SK-N-SH (cell line): ENCODE measurements around the gene PEAK1.

Source experiments
- EZH2phosphoT487 ChIP-seq: fragments of 200-600 bp; sonication (generic); IDR thresholded peaks from 2 replicates; pipeline ENCODE4 v1.6.1; 2017; ENCODE audit warnings: low read depth, mixed run types, mild to moderate bottlenecking, antibody characterized with exemption, moderate library complexity, borderline replicate concordance
- FOXM1 ChIP-seq: IDR thresholded peaks from 2 replicates; pipeline ENCODE4 v1.4.0; 2012; ENCODE audit warnings: low read depth, mild to moderate bottlenecking
- YY1 ChIP-seq: IDR thresholded peaks from 2 replicates; pipeline ENCODE4 v1.4.0; 2012; ENCODE audit warnings: low read depth, mild to moderate bottlenecking
- TF ChIP-seq, protein P1 (sequence below): IDR thresholded peaks from 2 replicates; pipeline ENCODE4 v1.4.0; 2012; ENCODE audit warnings: low read depth
- TF ChIP-seq, protein P2 (sequence below): IDR thresholded peaks from 2 replicates; pipeline ENCODE4 v1.6.1; 2012; ENCODE audit warnings: mild to moderate bottlenecking, low read depth, low read length, moderate library complexity
- TF ChIP-seq, protein P3 (sequence below): fragments of 200-600 bp; sonication (generic); IDR thresholded peaks from 2 replicates; pipeline ENCODE4 v1.6.1; 2017; ENCODE audit warnings: antibody characterized with exemption, mild to moderate bottlenecking, moderate library complexity

DNA sequence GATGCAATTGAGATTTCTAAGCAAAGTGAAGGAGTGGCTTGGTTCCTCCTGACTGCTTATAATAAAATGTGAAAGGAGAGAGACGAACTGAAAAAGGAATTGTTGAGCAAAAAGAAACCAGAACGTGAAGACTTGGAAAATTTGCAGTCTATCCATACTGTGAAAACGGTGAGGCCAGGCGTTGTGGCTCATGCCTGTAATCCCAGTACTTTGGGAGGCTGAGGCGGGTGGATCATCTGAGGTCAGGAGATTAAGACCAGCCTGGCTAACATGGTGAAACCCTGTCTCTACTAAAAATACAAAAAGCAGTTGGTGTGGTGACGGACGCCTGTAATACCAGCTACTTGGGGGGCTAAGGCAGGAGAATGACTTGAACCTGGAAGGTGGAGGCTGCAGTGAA lies 292.3 kb downstream of the PEAK1 start:
- TF ChIP-seq, protein P1, sequence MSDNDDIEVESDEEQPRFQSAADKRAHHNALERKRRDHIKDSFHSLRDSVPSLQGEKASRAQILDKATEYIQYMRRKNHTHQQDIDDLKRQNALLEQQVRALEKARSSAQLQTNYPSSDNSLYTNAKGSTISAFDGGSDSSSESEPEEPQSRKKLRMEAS: no peak
- TF ChIP-seq, protein P2, sequence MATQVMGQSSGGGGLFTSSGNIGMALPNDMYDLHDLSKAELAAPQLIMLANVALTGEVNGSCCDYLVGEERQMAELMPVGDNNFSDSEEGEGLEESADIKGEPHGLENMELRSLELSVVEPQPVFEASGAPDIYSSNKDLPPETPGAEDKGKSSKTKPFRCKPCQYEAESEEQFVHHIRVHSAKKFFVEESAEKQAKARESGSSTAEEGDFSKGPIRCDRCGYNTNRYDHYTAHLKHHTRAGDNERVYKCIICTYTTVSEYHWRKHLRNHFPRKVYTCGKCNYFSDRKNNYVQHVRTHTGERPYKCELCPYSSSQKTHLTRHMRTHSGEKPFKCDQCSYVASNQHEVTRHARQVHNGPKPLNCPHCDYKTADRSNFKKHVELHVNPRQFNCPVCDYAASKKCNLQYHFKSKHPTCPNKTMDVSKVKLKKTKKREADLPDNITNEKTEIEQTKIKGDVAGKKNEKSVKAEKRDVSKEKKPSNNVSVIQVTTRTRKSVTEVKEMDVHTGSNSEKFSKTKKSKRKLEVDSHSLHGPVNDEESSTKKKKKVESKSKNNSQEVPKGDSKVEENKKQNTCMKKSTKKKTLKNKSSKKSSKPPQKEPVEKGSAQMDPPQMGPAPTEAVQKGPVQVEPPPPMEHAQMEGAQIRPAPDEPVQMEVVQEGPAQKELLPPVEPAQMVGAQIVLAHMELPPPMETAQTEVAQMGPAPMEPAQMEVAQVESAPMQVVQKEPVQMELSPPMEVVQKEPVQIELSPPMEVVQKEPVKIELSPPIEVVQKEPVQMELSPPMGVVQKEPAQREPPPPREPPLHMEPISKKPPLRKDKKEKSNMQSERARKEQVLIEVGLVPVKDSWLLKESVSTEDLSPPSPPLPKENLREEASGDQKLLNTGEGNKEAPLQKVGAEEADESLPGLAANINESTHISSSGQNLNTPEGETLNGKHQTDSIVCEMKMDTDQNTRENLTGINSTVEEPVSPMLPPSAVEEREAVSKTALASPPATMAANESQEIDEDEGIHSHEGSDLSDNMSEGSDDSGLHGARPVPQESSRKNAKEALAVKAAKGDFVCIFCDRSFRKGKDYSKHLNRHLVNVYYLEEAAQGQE: no peak
- TF ChIP-seq, protein P3, sequence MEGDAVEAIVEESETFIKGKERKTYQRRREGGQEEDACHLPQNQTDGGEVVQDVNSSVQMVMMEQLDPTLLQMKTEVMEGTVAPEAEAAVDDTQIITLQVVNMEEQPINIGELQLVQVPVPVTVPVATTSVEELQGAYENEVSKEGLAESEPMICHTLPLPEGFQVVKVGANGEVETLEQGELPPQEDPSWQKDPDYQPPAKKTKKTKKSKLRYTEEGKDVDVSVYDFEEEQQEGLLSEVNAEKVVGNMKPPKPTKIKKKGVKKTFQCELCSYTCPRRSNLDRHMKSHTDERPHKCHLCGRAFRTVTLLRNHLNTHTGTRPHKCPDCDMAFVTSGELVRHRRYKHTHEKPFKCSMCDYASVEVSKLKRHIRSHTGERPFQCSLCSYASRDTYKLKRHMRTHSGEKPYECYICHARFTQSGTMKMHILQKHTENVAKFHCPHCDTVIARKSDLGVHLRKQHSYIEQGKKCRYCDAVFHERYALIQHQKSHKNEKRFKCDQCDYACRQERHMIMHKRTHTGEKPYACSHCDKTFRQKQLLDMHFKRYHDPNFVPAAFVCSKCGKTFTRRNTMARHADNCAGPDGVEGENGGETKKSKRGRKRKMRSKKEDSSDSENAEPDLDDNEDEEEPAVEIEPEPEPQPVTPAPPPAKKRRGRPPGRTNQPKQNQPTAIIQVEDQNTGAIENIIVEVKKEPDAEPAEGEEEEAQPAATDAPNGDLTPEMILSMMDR: no peak
- TF ChIP-seq YY1: no peak
- TF ChIP-seq FOXM1: no peak
- no peak for TF ChIP-seq EZH2phosphoT487
